ENCODE results near the gene CLRN2. TPM values are rescaled to one million over a fixed set of nuclear protein-coding genes. Genes with fewer than 3 reads are reported as not detected.
"Not testable (repeated sequence)": the region's sequence is repeated elsewhere in the genome, so short reads cannot be mapped to it uniquely, and the experiment has no call there.

Gene CLRN2
- total RNA-seq, 1 donor from 2014 or later, result not detected

- DNase-seq, result no peak
Measured at GRCh38 chr4:17545374-17546140, 30.6 kb downstream of the CLRN2 start.

- DNase-seq, result no peak
Measured at GRCh38 chr4:17546222-17546621, 31.3 kb downstream of the CLRN2 start.

GRCh38 chr4:17546678-17547077 is 31.7 kb downstream of the CLRN2 start:
- DNase-seq, result no peak

DNA sequence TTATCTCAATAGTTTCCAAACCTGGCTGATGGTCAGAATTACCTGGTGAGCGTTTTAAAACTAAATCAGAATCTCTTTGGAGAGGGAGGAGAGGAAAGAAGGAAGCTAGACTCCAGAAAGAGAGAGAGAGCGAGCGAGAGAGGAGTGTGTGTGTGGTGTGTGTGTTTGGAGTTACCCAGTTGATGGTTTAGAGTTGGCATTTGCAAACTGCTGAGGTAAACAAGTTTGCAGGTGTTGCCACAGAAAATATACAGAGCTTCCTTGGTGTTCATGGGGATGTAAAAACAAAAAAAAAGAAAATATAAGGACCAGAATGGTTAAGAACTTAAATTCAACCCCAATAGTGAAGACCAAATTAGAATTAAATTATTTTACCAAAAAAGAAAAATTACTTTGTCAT is 35.6 kb downstream of the CLRN2 start:
- no peak for DNase-seq

GRCh38 chr4:17552427-17552826 is 37.5 kb downstream of the CLRN2 start:
- DNase-seq, result no peak

GRCh38 chr4:17554568-17554967 is 39.6 kb downstream of the CLRN2 start:
- no peak for DNase-seq

GRCh38 chr4:17556498-17556897 is 41.5 kb downstream of the CLRN2 start:
- no peak for DNase-seq

- no peak for DNase-seq
Measured at GRCh38 chr4:17557880-17558279, 42.9 kb downstream of the CLRN2 start.

DNA sequence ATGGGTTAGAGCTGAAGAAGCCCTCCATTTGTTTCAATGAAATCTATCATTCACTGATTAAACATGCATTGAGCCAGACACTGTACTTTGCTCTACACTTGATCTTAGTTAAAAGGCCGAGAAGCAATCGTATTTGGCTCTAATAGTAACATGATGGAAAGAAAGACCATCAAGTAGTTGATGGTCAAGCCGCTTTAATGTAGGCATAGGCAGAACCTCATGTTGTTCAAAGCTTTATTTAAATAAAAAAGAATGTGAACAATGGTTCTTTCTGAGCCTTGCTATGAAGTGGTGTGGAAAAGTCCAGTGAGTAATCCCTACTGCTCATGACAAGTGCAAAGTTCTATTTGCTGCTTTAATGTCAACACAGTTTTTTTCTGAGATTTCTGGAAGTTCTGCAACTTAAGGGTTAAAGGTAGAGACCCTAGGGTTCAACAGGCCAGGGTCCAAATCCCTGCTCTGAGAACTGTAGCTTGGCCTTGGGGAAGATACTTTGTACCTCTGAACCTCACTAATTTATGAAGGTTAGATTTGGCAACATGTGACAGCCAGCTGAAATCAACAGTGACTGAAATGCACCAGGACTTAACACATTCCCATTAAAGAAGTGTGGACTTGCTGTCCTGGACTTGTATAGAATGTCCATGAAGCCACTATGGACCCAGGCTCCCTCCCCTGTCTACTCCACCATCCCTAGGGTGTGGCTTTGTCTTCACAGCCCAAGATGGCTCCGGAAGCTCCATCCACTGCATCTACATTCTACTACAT is 44.2 kb downstream of the CLRN2 start:
- DNase-seq, result no peak

DNA sequence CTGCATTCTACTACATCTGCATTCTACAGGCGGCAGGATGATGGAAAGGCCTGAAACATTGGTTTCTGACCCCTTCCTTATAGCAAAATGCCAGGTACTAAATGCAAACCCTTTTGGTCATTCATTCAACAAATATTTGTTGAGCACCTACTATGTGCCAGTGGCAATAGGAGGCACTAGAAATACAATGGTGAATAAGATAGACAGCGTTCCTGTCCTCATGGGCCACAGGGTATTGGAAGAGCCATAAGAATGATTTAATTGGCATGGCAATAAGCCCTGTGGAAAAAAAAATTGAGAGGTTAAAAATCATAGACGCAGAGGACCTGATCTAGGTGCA is 44.7 kb downstream of the CLRN2 start:
- no peak for DNase-seq

GRCh38 chr4:17560065-17560673 is 45.2 kb downstream of the CLRN2 start:
- DNase-seq, result no peak

DNA sequence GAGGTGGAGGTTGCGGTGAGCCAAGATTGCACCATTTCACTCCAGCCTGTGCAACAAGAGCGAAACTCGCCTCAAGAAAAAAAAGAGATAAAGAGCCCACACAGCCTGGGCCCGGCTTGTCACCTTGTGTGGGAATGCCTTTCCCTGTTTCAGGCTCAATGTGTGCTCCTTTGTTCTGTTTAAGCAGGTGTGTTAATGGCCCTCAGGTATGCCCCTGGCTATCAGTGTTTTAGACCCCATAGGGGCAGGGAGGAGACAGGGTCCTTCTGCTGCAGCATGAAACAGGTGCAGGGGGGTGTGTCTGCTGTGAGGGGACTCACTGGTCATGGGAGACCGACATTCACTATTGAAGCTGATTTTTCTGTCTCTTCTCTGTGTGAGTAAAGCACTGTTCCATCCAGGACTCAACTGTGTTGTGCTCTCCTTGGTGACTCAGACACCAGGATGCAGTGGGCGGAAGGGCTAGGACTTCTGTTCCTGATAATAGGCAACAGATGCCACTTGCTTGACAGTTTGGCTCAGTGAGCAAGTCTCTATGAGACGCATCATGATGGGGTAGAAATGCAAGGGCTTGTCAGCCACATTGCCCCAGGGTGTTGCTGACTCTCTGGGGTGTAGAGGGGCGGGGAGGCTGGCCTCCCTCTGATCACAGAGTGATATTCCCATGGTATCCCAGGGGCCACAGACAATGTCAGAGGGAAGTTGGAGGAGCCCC is 46.4 kb downstream of the CLRN2 start:
- no peak for DNase-seq

DNA sequence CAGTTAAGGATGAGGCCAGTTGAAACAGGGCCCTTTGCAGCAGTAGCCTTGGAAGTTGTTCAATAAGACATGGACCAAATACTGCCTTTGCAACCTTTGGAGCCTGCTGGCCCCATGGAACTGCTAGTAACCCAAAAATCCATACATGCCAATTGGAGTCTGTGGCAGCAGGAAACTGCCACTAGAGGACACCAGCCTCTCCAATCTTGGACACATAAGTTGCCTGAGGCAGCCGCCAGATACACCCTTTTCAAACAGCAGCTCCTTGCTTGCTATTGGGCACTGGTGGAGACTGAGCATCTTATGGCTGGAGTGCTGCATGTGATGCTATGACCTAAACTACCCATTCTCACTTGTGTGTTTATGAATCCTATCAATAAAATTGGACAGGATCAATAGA is 47.2 kb downstream of the CLRN2 start:
- DNase-seq, result no peak

- no peak for DNase-seq
Measured at GRCh38 chr4:17565846-17566245, 50.9 kb downstream of the CLRN2 start.

- peak; percentile 5 for DNase-seq
Measured at GRCh38 chr4:17567271-17567670, 52.3 kb downstream of the CLRN2 start.

DNA sequence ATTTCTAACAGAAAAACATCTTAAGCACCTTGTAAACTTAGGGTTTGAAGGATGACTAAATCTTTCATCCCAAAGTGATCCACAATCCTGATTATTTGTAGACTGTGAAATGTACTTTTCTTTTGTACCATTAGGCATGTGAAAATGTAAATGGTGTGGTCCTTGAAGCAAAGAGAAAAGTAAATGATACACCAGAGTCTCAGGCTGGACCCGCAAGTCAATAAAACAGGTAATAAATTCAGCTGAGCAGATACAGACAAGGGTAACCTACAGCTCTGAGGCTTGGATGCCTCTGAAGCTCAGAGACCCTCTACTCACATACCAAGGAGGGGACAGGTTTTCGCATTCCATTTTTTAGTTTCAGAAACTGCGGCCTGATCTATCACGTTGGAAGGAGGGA is 59.2 kb downstream of the CLRN2 start:
- no peak for DNase-seq

- DNase-seq, result not testable (repeated sequence)
Measured at GRCh38 chr4:17575177-17575576, 60.2 kb downstream of the CLRN2 start.

Other genes with a start within 250 kb of the CLRN2 start
- gene QDPR, start 3.1 kb upstream of the CLRN2 start, total RNA-seq, result 27.8 TPM
- 68.0 TPM for gene LAP3, start 62.0 kb downstream of the CLRN2 start, total RNA-seq
- 19.9 TPM for gene MED28, start 99.5 kb downstream of the CLRN2 start, total RNA-seq